Keratinocyte (primary cell): Measurements from ENCODE around the gene GID8. TPM values are rescaled to one million over a fixed set of nuclear protein-coding genes. Genes with fewer than 3 reads are reported as not detected.

Experiments used
- DNase-seq: peaks from one replicate; pipeline ENCODE4 v3.0.0-alpha.2; 2011; ENCODE audit warnings: low read depth, missing footprints, low spot score
- FAIRE-seq: peaks from 2 replicates; lab custom pipeline; 2011; peaks lifted over from hg19 to GRCh38; lab: Jason Lieb, UNC
- H2AFZ ChIP-seq: 2 replicates; pipeline ENCODE4 v1.6.0; 2012; ENCODE audit warnings: low read length, control low read depth, inconsistent platforms; ENCODE audit not compliant: control insufficient read depth
- H3K27ac ChIP-seq: 2 replicates; pipeline ENCODE4 v1.5.1; 2011; ENCODE audit warnings: low read length; ENCODE audit not compliant: control insufficient read depth, insufficient read depth
- H3K27me3 ChIP-seq: 3 replicates; pipeline ENCODE4 v1.6.0; 2011; ENCODE audit warnings: low read length; ENCODE audit not compliant: control insufficient read depth, insufficient read depth; ENCODE audit errors: extremely low read depth
- H3K36me3 ChIP-seq, 2 experiments: 2 replicates in 1 of 2; 3 replicates in 1 of 2; pipeline ENCODE4 v1.5.1; 2011; ENCODE audit warnings: low read length in 2 of 2, mild to moderate bottlenecking in 1 of 2; ENCODE audit not compliant: control insufficient read depth in 2 of 2, insufficient read depth in 2 of 2; ENCODE audit errors: extremely low read depth in 1 of 2
- H3K4me1 ChIP-seq: 3 replicates; pipeline ENCODE4 v1.5.1; 2011; ENCODE audit warnings: low read length; ENCODE audit not compliant: control insufficient read depth, insufficient read depth; ENCODE audit errors: extremely low read depth
- H3K4me2 ChIP-seq: 3 replicates; pipeline ENCODE4 v1.6.0; 2011; ENCODE audit warnings: low read depth, low read length; ENCODE audit not compliant: control insufficient read depth, insufficient read depth; ENCODE audit errors: extremely low read depth
- H3K4me3 ChIP-seq, 3 experiments: fragments of 200-600 bp in 1 of 3; sonication (generic) in 1 of 3; 2 replicates in 2 of 3; 3 replicates in 1 of 3; pipeline ENCODE4 v1.5.1; 2011 to 2016; ENCODE audit warnings: low read length in 3 of 3, mild to moderate bottlenecking in 3 of 3, control low read depth in 2 of 3, inconsistent platforms in 1 of 3, low read depth in 1 of 3, mixed read lengths in 1 of 3, mixed run types in 1 of 3, moderate library complexity in 1 of 3; ENCODE audit not compliant: control insufficient read depth in 2 of 3, insufficient read depth in 2 of 3; ENCODE audit errors: extremely low read depth in 1 of 3
- H3K79me2 ChIP-seq: 2 replicates; pipeline ENCODE4 v1.6.0; 2012; ENCODE audit warnings: low read length; ENCODE audit not compliant: control insufficient read depth, insufficient read depth
- H3K9ac ChIP-seq: 3 replicates; pipeline ENCODE4 v1.6.0; 2011; ENCODE audit warnings: low read length; ENCODE audit not compliant: control insufficient read depth, insufficient read depth; ENCODE audit errors: extremely low read depth
- H3K9me1 ChIP-seq: 3 replicates; pipeline ENCODE4 v1.6.0; 2011; ENCODE audit warnings: low read length; ENCODE audit not compliant: control insufficient read depth, insufficient read depth; ENCODE audit errors: extremely low read depth
- H3K9me3 ChIP-seq: 2 replicates; pipeline ENCODE4 v1.5.1; 2012; ENCODE audit warnings: low read depth, low read length; ENCODE audit not compliant: control insufficient read depth
- H4K20me1 ChIP-seq: 3 replicates; pipeline ENCODE4 v1.6.0; 2011; ENCODE audit warnings: low read length; ENCODE audit not compliant: control insufficient read depth, insufficient read depth; ENCODE audit errors: extremely low read depth
- CTCF ChIP-seq, 3 experiments: IDR thresholded peaks in 1 of 3; conservative IDR thresholded peaks in 1 of 3; optimal IDR thresholded peaks in 1 of 3; 2 replicates in 2 of 3; 3 replicates in 1 of 3; pipeline versions ENCODE3 to v1.5.1; 2011; ENCODE audit warnings: low read length in 3 of 3, mild to moderate bottlenecking in 3 of 3, moderate library complexity in 2 of 3, control low read depth in 1 of 3, inconsistent platforms in 1 of 3; ENCODE audit not compliant: insufficient read depth in 2 of 3; ENCODE audit errors: extremely low read depth in 1 of 3
- EZH2 ChIP-seq: IDR thresholded peaks from one replicate; pipeline ENCODE4 v1.6.1; 2012; ENCODE audit warnings: inconsistent platforms, mild to moderate bottlenecking, low read length, moderate library complexity
- dilution Hi-C: fragments of 300-500 bp; cut with MboI; formaldehyde crosslinking; loops from one replicate; pipeline ENCODE4 v1.7.0; 2020; ENCODE audit warnings: low sequenced_read_pairs; ENCODE audit not compliant: extremely low pct_ligation_motif_present
- polyA plus RNA-seq, 5 experiments: library from polyadenylated mRNA; depleted of rRNA in 3 of 5; stranded (reverse) in 3 of 5; stranded (forward) in 1 of 5; unstranded in 1 of 5; fragments of >200 nt; gene quantifications; 1 replicate in 1 of 5; 2 replicates in 3 of 5; 3 replicates in 1 of 5; pipeline versions ENCODE4 v1.2.1 to v1.2.3, GENCODE V29; 2011 to 2012; ENCODE audit warnings: missing spikeins in 2 of 5, low read depth in 1 of 5, low replicate concordance in 1 of 5

GID8 gene
- polyA plus RNA-seq, 1 donor (not counting 4 experiments of a cell fraction or from before 2014, with no cell fraction given): 23.7 TPM

GRCh38 chr20:62944746-62945145 is 6.8 kb downstream of the GID8 start:
- DNase-seq: no peak
- Histone ChIP-seq H3K9me3 (no peaks in the 10 kb centered on the region), H3K79me2 (peaks cover 28% of the 10 kb centered on the region), H3K4me1 (peaks cover 1% of the 10 kb centered on the region), H4K20me1 (no peaks in the 10 kb centered on the region), H3K36me3 (peaks cover 36 to 47% of the 10 kb centered on the region in 2 experiments), H3K4me2 (no peak overlapping the region), H3K9ac (no peak overlapping the region), H3K4me3 (no peak overlapping the region), H3K27ac (no peak overlapping the region), H3K9me1 (no peaks in the 10 kb centered on the region), H3K27me3 (no peaks in the 10 kb centered on the region), H2AFZ (no peak overlapping the region)
- dilution Hi-C loops: no loop called here
- no peak for FAIRE-seq
- no peak for TF ChIP-seq EZH2
- no peak for TF ChIP-seq CTCF (optimal IDR thresholded peaks at IDR 0.05 in 1 of 3, IDR thresholded peaks at IDR 0.05 in 1 of 3, conservative IDR thresholded peaks at IDR 0.05 in 1 of 3; ENCODE audit: extremely low read depth in 1 of 3, insufficient read depth in 2 of 3, low read length in 3 of 3)

GRCh38 chr20:62945771-62946339 is 7.9 kb downstream of the GID8 start:
- Histone ChIP-seq H3K79me2 (peaks cover 20% of the 10 kb centered on the region), H3K27me3 (no peaks in the 10 kb centered on the region), H3K9me3 (no peaks in the 10 kb centered on the region), H3K4me3 (no peak overlapping the region), H3K27ac (no peak overlapping the region), H3K4me2 (no peak overlapping the region), H2AFZ (no peak overlapping the region), H3K9ac (no peak overlapping the region), H3K4me1 (no peaks in the 10 kb centered on the region), H4K20me1 (no peaks in the 10 kb centered on the region), H3K9me1 (no peaks in the 10 kb centered on the region), H3K36me3 (peaks cover 37 to 44% of the 10 kb centered on the region in 2 experiments)
- TF ChIP-seq CTCF (optimal IDR thresholded peaks at IDR 0.05 in 1 of 3, IDR thresholded peaks at IDR 0.05 in 1 of 3, conservative IDR thresholded peaks at IDR 0.05 in 1 of 3; ENCODE audit: extremely low read depth in 1 of 3, insufficient read depth in 2 of 3, low read length in 3 of 3): no peak
- TF ChIP-seq EZH2: no peak
- no peak for DNase-seq
- FAIRE-seq: no peak
- dilution Hi-C loops: no loop called here
